GM12875 (cell line): Measurements from ENCODE around the gene RMC1.
"Not testable (repeated sequence)": the region's sequence is repeated elsewhere in the genome, so short reads cannot be mapped to it uniquely, and the experiment has no call there.

Source experiments
- H3K4me3 ChIP-seq: one replicate; pipeline ENCODE4 v1.5.1; 2011; ENCODE audit warnings: low read depth, low read length, control low read depth
- TF ChIP-seq, protein P1 (sequence below): IDR thresholded peaks from 2 replicates; pipeline ENCODE4 v1.5.1; 2011; ENCODE audit warnings: low read depth, mild to moderate bottlenecking, control low read depth, inconsistent platforms, low read length, moderate library complexity, borderline replicate concordance; ENCODE audit not compliant: insufficient read depth

RMC1 gene

DNA sequence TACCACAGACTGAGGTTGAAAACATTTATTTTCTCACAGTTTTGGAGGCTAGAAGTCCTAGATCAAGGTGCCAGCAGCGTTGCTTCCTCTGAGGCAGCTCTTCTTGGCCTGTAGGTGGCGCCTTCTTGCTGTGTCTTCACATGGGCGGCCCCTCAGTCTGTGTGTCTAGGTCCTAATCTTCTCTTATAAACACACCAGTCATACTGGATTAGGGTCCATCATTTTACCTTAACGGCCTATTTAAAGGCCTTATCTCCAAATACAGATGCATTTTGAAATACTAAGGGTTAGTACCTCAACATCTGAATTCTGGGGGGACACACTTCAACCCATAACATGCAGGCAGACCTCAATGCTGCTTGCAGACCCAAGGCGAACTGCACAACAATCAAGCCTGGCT, 4.4 kb upstream of the RMC1 start:
- no peak overlapping the region for H3K4me3 ChIP-seq

DNA sequence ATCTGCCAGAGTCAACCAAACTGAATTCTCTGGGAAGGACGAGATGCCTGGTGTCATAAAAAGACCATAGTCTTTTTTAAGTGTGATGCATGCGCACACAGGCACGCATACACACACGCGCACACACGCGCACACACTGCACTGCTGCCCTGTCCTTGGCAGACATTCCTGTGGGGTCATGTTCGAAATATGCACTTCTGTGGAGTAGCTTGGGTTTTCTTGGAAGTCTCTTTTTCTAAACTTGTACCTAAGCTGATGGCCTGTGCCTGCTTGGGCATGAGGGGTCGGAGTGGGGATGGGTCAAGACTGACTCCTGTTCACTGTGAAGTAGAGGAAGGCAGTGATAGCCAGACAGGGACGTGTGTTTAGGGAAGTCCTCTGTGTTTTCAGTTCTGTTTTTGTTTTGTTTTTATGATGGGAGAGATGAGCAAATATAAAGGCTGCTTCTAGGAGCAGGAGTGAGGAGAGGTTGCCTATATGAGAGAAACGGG, 4.0 kb upstream of the RMC1 start:
- TF ChIP-seq, protein P1, sequence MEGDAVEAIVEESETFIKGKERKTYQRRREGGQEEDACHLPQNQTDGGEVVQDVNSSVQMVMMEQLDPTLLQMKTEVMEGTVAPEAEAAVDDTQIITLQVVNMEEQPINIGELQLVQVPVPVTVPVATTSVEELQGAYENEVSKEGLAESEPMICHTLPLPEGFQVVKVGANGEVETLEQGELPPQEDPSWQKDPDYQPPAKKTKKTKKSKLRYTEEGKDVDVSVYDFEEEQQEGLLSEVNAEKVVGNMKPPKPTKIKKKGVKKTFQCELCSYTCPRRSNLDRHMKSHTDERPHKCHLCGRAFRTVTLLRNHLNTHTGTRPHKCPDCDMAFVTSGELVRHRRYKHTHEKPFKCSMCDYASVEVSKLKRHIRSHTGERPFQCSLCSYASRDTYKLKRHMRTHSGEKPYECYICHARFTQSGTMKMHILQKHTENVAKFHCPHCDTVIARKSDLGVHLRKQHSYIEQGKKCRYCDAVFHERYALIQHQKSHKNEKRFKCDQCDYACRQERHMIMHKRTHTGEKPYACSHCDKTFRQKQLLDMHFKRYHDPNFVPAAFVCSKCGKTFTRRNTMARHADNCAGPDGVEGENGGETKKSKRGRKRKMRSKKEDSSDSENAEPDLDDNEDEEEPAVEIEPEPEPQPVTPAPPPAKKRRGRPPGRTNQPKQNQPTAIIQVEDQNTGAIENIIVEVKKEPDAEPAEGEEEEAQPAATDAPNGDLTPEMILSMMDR, result no peak
- H3K4me3 ChIP-seq, result no peak overlapping the region

More for the DNA sequence above, 4.4 kb upstream of the RMC1 start:
- TF ChIP-seq, protein P1, result peak; percentile 94

DNA sequence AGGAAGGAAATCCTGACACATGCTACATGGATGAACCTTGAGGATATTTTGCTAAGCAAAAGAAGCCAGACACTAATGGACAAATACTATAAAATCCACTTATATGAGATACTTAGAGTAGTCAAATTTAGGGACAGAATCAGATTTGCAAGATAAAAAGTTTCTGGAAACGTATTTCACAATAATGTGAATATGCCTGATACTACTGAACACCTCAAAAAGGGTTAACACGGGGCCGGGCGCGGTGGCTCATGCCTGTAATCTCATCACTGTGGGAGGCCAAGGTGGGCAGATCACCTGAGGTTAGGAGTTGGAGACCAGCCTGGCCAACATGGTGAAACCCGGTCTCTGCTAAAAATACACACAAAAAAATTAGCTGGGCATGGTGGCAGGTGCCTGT, 1.7 kb upstream of the RMC1 start:
- no peak overlapping the region for H3K4me3 ChIP-seq
- TF ChIP-seq, protein P1, result no peak

DNA sequence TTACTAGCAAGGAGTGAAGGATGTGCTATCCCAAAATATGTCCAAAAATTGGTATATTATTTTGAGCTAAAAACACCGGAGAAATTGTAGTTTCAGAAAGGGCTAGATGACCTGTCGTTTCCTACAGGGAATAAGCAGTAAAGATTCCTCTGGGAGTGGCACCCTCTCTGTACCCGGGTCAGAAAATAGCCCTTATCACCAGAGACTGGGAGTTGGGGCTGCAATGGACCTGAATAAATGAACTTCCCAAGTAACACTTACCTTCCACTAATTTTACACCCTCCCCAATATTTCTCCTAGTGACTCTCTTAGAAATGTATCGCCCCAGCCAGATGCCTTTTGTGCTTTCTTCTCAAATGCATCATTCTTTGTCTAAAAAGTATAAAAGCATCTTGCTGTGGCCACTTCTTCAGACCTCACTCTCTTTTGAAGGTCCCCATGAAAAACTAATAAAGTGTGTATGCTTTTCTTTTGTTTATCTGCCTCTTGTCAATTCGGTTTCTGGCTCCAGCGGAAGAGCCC, 734 bp upstream of the RMC1 start:
- peak overlapping the region; percentile 90 for H3K4me3 ChIP-seq
- TF ChIP-seq, protein P1, result no peak

DNA sequence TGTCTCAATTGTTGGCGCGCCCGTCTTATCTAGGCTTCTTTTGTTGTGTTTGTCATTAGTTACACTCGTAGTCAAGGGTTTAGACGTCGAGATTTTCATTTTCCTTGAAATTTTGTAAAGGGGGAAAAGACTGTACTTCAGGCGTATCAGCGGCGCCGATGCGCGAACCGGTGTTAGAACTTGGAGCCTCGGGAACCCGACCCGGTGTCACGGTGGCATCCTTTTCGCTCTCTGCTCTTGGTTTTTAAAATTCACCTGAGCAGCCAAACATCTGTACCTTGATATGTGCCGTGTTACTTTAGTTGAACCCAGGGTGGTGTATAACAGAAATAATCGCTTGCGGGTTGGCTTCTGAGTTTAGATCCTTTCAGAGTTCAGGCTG, 643 bp downstream of the RMC1 start:
- H3K4me3 ChIP-seq, result peak overlapping the region; percentile 90
- TF ChIP-seq, protein P1, result no peak

DNA sequence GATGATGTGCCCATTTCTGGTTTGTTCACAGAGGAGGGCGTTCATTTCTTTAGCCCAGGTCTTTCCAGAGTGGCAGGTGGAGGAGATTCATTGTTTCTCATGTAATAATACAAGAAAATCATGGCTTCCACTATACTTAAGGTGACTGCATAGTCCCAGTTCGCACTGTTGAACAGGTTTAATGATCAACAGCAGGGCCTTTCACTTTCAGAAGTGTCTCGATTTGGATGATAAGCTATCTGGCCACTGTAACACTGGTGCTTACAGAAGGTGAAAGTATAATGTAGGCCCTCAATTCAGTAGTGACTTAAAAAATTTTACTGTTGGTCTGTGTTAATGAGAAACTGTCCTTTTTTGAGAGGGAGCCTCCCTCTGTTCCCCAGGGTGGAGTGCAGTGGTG, 1.4 kb downstream of the RMC1 start:
- H3K4me3 ChIP-seq, result peak overlapping the region; percentile 90
- TF ChIP-seq, protein P1, result no peak

DNA sequence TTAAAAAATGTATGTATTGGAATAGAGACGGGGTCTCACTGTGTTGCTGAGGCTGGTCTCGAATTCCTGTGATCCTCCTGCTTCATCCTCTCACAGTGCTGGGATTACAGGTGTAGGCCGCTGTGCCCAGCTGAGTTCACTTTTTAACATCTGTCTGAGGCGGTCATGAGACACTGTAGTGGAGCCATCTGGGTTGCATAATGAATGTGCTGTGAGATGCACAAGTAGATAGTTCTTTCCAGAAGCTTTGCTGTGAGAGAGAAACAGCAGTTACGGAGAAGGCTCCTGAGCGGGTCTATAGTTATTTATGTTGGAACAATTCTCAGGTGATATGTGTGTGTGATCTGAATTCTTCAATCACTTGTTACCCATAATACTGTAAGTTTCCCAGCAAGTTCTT, 3.1 kb downstream of the RMC1 start:
- TF ChIP-seq, protein P1, result no peak
- no peak overlapping the region for H3K4me3 ChIP-seq

DNA sequence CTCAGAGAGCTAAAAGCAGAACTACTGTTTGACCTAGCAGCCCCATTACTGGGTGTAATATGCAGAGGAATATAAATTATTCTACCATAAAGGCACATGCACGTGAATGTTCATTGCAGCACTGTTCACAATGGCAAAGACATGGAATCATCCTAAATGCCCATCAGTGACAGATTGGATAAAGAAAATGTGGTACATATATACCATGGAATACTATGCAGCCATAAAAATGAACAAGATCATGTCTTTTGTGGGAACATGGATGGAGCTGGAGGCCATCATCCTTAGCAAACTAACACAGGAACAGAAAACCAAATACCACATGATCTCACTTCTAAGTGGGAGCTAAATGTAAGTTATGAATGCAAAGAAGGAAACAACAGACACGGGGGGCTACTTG, 7.6 kb downstream of the RMC1 start:
- not testable (repeated sequence) for H3K4me3 ChIP-seq

DNA sequence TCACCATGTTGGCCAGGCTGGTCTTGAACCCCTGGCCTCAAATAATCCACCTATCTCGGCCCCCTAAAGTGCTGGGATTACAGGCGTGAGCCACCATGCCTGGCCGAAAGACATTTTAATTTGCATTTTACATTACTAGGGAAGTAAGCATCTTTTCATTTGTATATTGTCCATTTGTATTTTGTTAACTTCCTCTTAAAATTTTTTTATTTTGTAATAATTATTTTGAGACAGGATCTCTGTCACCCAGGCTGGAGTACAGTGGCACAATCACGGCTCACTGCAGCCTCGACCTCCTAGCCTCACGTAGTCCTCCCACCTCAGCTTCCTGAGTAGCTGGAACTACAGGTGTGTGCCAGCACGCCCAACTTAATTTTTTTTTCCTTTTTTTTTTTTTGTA, 8.9 kb downstream of the RMC1 start:
- not testable (repeated sequence) for H3K4me3 ChIP-seq
